ENCODE results near the gene THOC2.

- no peak for TF ChIP-seq CTCF (IDR thresholded peaks at IDR 0.05)
- TF ChIP-seq POLR2A (IDR thresholded peaks at IDR 0.05) = no peak
Observed at GRCh38 chrX:123728016-123728415, 4.8 kb downstream of the THOC2 start.

Data from heart left ventricle (tissue), 13 donors.